DOHH2 (cell line): ENCODE results near the gene GDAP2.

Experiments used
- CTCF ChIP-seq: fragments of 200-600 bp; sonication (generic); IDR thresholded peaks from one replicate; pipeline ENCODE4 v1.5.1; 2014; ENCODE audit warnings: antibody characterized with exemption, mild to moderate bottlenecking, low read depth, low read length; ENCODE audit not compliant: poor library complexity, severe bottlenecking
- EZH2phosphoT487 ChIP-seq: fragments of 200-600 bp; sonication (generic); IDR thresholded peaks from 2 replicates; pipeline ENCODE4 v1.6.1; 2017; ENCODE audit warnings: borderline replicate concordance, mild to moderate bottlenecking, antibody characterized with exemption, low read length, moderate library complexity, mixed read lengths

GRCh38 chr1:117877823-117878222 is 51.6 kb downstream of the GDAP2 start:
- TF ChIP-seq CTCF = no peak
- no peak for TF ChIP-seq EZH2phosphoT487
